Astrocyte of the spinal cord (primary cell): ENCODE results near the gene TMEFF1.
"Not testable (repeated sequence)": the region's sequence is repeated elsewhere in the genome, so short reads cannot be mapped to it uniquely, and the experiment has no call there.

Source experiments
- DNase-seq: peaks from one replicate; pipeline ENCODE4 v3.0.0; 2011; ENCODE audit warnings: low read depth, low spot score
- H3K4me3 ChIP-seq: 2 replicates; pipeline ENCODE4 v1.5.1; 2011; ENCODE audit warnings: low read depth, mild to moderate bottlenecking, low read length, moderate library complexity
- CTCF ChIP-seq: IDR thresholded peaks from 2 replicates; pipeline ENCODE4 v1.5.1; 2012; ENCODE audit warnings: low read depth, mild to moderate bottlenecking, low read length, inconsistent platforms
- in situ Hi-C: cut with HindIII; loops from 2 replicates; pipeline ENCODE4 v1.10.0; 2017; ENCODE audit warnings: low sequenced_read_pairs

TMEFF1 gene

GRCh38 chr9:100499460-100499859 lies 26.5 kb downstream of the TMEFF1 start:
- no peak for TF ChIP-seq CTCF
- H3K4me3 ChIP-seq, result no peak overlapping the region
- no peak for DNase-seq
- in situ Hi-C loops, result no loop called here

- no peak overlapping the region for H3K4me3 ChIP-seq
- TF ChIP-seq CTCF, result no peak
- in situ Hi-C loops, result no loop called here
- no peak for DNase-seq
These were observed 26.9 kb downstream of the TMEFF1 start for GRCh38 chr9:100499866-100500265.

- in situ Hi-C loops, result no loop called here
- peak; percentile 75 for TF ChIP-seq CTCF
- DNase-seq, result peak; percentile 33
These were observed 32.7 kb downstream of the TMEFF1 start for GRCh38 chr9:100505564-100506159.

GRCh38 chr9:100507350-100507749 lies 34.4 kb downstream of the TMEFF1 start:
- DNase-seq, H3K4me3 ChIP-seq, in situ Hi-C loops: not testable (repeated sequence)

More at GRCh38 chr9:100505564-100506159, 32.7 kb downstream of the TMEFF1 start:
- H3K4me3 ChIP-seq, result no peak overlapping the region

GRCh38 chr9:100511205-100511604 lies 38.3 kb downstream of the TMEFF1 start:
- in situ Hi-C loops, result no loop called here
- DNase-seq, result no peak
- no peak for TF ChIP-seq CTCF
- no peak overlapping the region for H3K4me3 ChIP-seq

GRCh38 chr9:100515578-100516494 lies 42.9 kb downstream of the TMEFF1 start:
- in situ Hi-C loops, result no loop called here
- H3K4me3 ChIP-seq, result no peak overlapping the region
- no peak for TF ChIP-seq CTCF
- DNase-seq, result no peak

GRCh38 chr9:100521282-100521681 lies 48.3 kb downstream of the TMEFF1 start:
- in situ Hi-C loops, result no loop called here
- no peak overlapping the region for H3K4me3 ChIP-seq
- no peak for TF ChIP-seq CTCF
- no peak for DNase-seq
